CD4-positive, alpha-beta memory T cell (primary cell): Measurements from ENCODE around the gene TGFA. TPM values are rescaled to one million over a fixed set of nuclear protein-coding genes. Genes with fewer than 3 reads are reported as not detected.

ENCODE experiments used
- CTCF ChIA-PET: fragments of 350-600 bp; sonication (Branson Sonifier 250); formaldehyde crosslinking; loops from one replicate; lab custom pipeline; 2021; ENCODE audit warnings: inconsistent platforms; ENCODE audit not compliant: partially characterized antibody; lab: Charles Lee
- POLR2A ChIA-PET: fragments of 350-600 bp; sonication (Branson Sonifier 250); formaldehyde crosslinking; loops from one replicate; lab custom pipeline; 2021; ENCODE audit not compliant: partially characterized antibody; lab: Charles Lee
- DNase-seq, 5 donors: peaks; one replicate each; pipeline versions ENCODE4 v3.0.0 to v3.0.0-alpha.2; 2020 to 2022; ENCODE audit warnings: mixed read lengths in 1 of 5
- H3K27ac ChIP-seq: one replicate; pipeline ENCODE4 v1.7.0; 2013; ENCODE audit warnings: low read depth, low read length
- H3K27me3 ChIP-seq: 2 replicates; pipeline ENCODE4 v1.7.0; 2013; ENCODE audit warnings: mild to moderate bottlenecking, low read length, moderate library complexity; ENCODE audit not compliant: insufficient read depth
- H3K36me3 ChIP-seq: 2 replicates; pipeline ENCODE4 v1.7.0; 2013; ENCODE audit warnings: mild to moderate bottlenecking, low read length, moderate library complexity; ENCODE audit not compliant: insufficient read depth
- H3K4me1 ChIP-seq: 2 replicates; pipeline ENCODE4 v1.7.0; 2013; ENCODE audit warnings: mild to moderate bottlenecking, low read length, moderate library complexity; ENCODE audit not compliant: insufficient read depth
- H3K4me3 ChIP-seq, 2 donors: one replicate each; pipeline ENCODE4 v1.7.0; 2013; ENCODE audit warnings: low read length in 2 of 2, mild to moderate bottlenecking in 1 of 2
- H3K9me3 ChIP-seq, 2 donors: one replicate each; pipeline ENCODE4 v1.7.0; 2013; ENCODE audit warnings: low read length in 2 of 2, control low read depth in 1 of 2; ENCODE audit not compliant: control insufficient read depth in 1 of 2
- H3K27ac Mint-ChIP-seq, 7 donors: one replicate each; pipeline ENCODE4 v1.8.0; 2020 to 2021; ENCODE audit warnings: mixed read lengths in 7 of 7, mild to moderate bottlenecking in 6 of 7, inconsistent platforms in 3 of 7, moderate library complexity in 3 of 7
- H3K27me3 Mint-ChIP-seq, 2 donors: one replicate each; pipeline ENCODE4 v1.8.0; 2020 to 2021; ENCODE audit warnings: mixed read lengths in 2 of 2
- H3K36me3 Mint-ChIP-seq, 2 donors: one replicate each; pipeline ENCODE4 v1.8.0; 2020 to 2021; ENCODE audit warnings: mixed read lengths in 2 of 2, inconsistent platforms in 1 of 2, mild to moderate bottlenecking in 1 of 2
- H3K4me1 Mint-ChIP-seq, 4 donors: one replicate each; pipeline ENCODE4 v1.8.0; 2020 to 2021; ENCODE audit warnings: mixed read lengths in 4 of 4, mild to moderate bottlenecking in 1 of 4
- H3K4me3 Mint-ChIP-seq, 8 donors: one replicate each; pipeline ENCODE4 v1.8.0; 2020 to 2021; ENCODE audit warnings: mixed read lengths in 8 of 8, mild to moderate bottlenecking in 7 of 8, moderate library complexity in 6 of 8, inconsistent platforms in 3 of 8
- H3K9me3 Mint-ChIP-seq, 8 donors: one replicate each; pipeline ENCODE4 v1.8.0; 2020 to 2021; ENCODE audit warnings: mixed read lengths in 8 of 8, mild to moderate bottlenecking in 5 of 8, inconsistent platforms in 3 of 8, moderate library complexity in 1 of 8
- intact Hi-C: fragments of 100-400 bp; cut with micrococcal nuclease; formaldehyde crosslinking; loops from one replicate; pipeline ENCODE4 v1.15.1; 2023
- polyA plus RNA-seq, 2 donors: library from polyadenylated mRNA; unstranded; fragments of 300-500 nt; fragmentation: Illumina TruSeq; gene quantifications; one replicate each; pipeline ENCODE4 v1.2.3, GENCODE V29; 2021
- total RNA-seq, 2 experiments: library from RNA; stranded (reverse); gene quantifications; one replicate each; pipeline ENCODE4 v1.2.3, GENCODE V29; 2021

The TGFA gene
- total RNA-seq (1 to 10 TPM; 2.9 to 4.2 TPM), polyA plus RNA-seq (1 to 10 TPM in 1 of 2 donors, under 1 TPM in 1; 0.46 to 1.8 TPM)

DNA sequence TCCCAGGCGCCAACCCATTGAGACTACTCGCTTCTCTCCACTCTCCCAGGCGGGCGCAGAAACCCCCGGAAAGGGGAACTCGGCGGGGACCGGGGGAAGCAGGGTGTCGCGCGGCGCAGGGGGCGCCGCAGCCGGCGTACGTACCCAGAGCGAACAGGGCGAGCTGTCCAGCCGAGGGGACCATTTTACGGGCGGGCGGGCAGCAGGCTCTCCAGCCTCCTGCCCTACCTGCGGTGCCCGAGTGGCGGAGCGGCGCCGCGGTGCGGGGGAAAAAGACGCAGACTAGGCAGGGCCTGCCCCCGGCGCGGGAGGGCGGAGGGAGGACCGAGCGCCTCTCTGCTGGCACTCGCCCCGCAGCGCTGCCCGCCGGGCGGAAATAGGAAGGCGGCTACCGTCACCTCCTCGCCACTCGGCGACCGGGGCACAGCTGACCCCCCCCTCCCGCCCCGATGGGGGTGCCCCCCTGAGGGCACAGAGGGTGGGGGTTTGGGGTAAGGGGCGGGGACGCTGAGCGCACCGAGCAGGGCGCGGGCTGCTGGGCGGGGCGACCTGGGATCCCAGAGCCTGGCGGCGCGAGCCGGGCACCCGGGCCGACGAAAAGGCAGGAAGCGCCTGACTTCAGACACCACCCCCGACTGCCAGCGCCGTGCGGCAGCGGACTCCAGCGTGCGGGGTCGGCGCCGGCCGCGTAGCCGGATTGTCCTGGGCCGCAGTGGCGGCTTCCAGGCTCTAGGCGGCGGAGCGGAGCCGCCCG lies at the start of gene TGFA:
Gene TGFA (minus strand): TSS at position 243 of the 754 bp plus-strand sequence. CDS start 59 bp downstream, at position 184.
- H3K4me3 Mint-ChIP-seq: peak within 1 kb of the TSS; percentile 87 to 96 (median 91)
- H3K4me1 Mint-ChIP-seq: peaks cover 14 to 40% (median 26%) of the 10 kb centered on the region in 4 donors
- no peaks in the 10 kb centered on the region for H3K36me3 ChIP-seq
- ChIA-PET CTCF (interaction anchor here (1.0 to 1.4 kb wide), 5 partner anchors 10 to 212 kb away, joined by 3 to 4 read pairs (median 3); no protein-coding TSS in a partner anchor), POLR2A (interaction anchor here (1.1 to 1.2 kb wide), 3 partner anchors 30 to 363 kb away, joined by 3 to 4 read pairs (median 3); partner anchors contain the start of gene C2orf42)
- no peaks in the 10 kb centered on the region for H3K9me3 ChIP-seq
- H3K36me3 Mint-ChIP-seq: peaks cover 0 to 3% of the 10 kb centered on the region in 2 donors
- DNase-seq: peak; percentile 63 to 73 (median 65)
- peaks cover 26% of the 10 kb centered on the region for H3K4me1 ChIP-seq
- H3K27me3 Mint-ChIP-seq: peaks cover 3 to 19% of the 10 kb centered on the region in 2 donors
- peak within 1 kb of the TSS; percentile 45 for H3K27ac ChIP-seq
- peak within 1 kb of the TSS; percentile 47 to 62 for H3K4me3 ChIP-seq
- intact Hi-C loops: loop anchor here (1.0 to 5.0 kb wide), 5 partner anchors 64 to 251 kb away; partner anchors contain the start of gene FAM136A
- H3K27me3 ChIP-seq: peaks cover 5% of the 10 kb centered on the region
- H3K9me3 Mint-ChIP-seq: no peaks in the 10 kb centered on the region
- H3K27ac Mint-ChIP-seq: peak within 1 kb of the TSS; percentile 80 to 94 (median 88)

DNA sequence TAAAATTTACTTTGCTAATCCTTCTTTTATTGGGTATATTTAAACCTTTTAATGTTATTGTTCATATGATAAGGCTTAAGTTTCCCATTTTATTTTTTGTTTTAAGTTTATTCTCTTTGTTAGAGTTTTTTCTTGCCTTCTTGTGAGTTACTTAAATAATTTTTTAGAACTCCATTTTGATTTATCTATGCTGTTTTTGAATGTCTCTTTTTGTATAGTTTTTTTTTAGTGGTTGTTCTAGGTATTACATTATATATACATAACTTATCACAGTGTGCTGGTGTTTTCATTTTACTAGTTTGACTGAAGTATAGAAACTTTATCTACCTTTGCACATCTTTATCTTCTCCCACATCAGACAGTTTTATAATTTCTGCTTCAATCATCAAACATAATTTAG lies 49.4 kb upstream of the TGFA start:
- no peaks in the 10 kb centered on the region for H3K27me3 ChIP-seq
- intact Hi-C loops: no loop called here
- no peak for DNase-seq
- H3K27ac ChIP-seq: no peak overlapping the region
- H3K9me3 Mint-ChIP-seq: peaks cover 0 to 7% (median 0%) of the 10 kb centered on the region in 8 donors
- ChIA-PET CTCF (no interaction called here), POLR2A (no interaction called here)
- H3K27me3 Mint-ChIP-seq: peaks cover 2 to 15% of the 10 kb centered on the region in 2 donors
- H3K4me3 ChIP-seq: no peak overlapping the region
- peaks cover 0 to 5% (median 0%) of the 10 kb centered on the region in 4 donors for H3K4me1 Mint-ChIP-seq
- no peaks in the 10 kb centered on the region for H3K4me1 ChIP-seq
- no peaks in the 10 kb centered on the region for H3K36me3 Mint-ChIP-seq
- H3K27ac Mint-ChIP-seq: no peak overlapping the region
- no peak overlapping the region for H3K4me3 Mint-ChIP-seq
- no peaks in the 10 kb centered on the region for H3K36me3 ChIP-seq
- H3K9me3 ChIP-seq: no peaks in the 10 kb centered on the region

DNA sequence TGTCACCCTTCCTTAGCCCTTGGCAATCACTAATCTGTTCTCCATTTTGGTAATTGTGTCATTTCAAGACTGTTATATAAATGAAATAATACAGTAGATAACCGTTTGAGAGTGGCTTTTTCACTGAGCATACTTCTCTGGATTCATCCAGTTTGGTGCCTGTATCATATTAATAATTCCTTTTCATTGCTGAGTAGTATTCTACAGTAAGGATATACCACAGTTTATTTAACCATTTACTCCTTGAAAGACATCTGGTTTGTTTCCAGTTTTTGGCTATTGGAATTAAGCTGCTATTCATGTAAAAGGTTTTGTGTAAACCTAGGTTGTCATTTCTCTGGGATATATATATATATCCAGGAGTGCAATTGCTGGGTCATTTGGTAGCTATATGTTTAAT lies 44.6 kb upstream of the TGFA start:
- ChIA-PET POLR2A (no interaction called here), CTCF (no interaction called here)
- intact Hi-C loops: no loop called here
- Mint-ChIP-seq H3K4me3 (no peak overlapping the region), H3K27me3 (peaks cover 6 to 7% of the 10 kb centered on the region in 2 donors), H3K36me3 (no peaks in the 10 kb centered on the region), H3K4me1 (peaks cover 0 to 2% (median 0%) of the 10 kb centered on the region in 4 donors), H3K9me3 (peaks cover 0 to 7% (median 0%) of the 10 kb centered on the region in 8 donors), H3K27ac (no peak overlapping the region)
- H3K27me3 ChIP-seq: no peaks in the 10 kb centered on the region
- no peaks in the 10 kb centered on the region for H3K9me3 ChIP-seq
- H3K27ac ChIP-seq: no peak overlapping the region
- H3K4me3 ChIP-seq: no peak overlapping the region
- no peak for DNase-seq
- no peaks in the 10 kb centered on the region for H3K4me1 ChIP-seq
- no peaks in the 10 kb centered on the region for H3K36me3 ChIP-seq

DNA sequence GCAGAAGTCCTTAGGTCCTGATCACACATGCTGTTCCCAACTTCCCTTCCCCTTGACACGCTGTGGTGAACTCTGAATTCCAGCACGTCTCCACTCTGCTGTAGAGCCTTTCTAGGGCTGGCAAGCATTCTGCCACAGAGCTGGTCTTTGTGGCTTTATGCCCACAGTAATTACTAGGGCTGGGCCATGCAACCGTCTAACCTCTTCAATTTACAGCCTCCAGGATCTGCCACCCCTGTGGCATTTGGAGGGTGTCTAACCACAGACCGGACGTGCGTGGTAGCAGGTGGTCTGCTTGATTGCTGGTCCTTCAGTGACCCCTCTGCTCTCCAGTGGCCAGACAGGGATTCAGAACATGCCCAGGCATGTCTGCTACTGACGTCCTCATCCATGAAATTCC lies 43.1 kb upstream of the TGFA start:
- Histone ChIP-seq H3K27me3 (no peaks in the 10 kb centered on the region), H3K9me3 (no peaks in the 10 kb centered on the region), H3K27ac (no peak overlapping the region), H3K4me1 (no peaks in the 10 kb centered on the region), H3K36me3 (no peaks in the 10 kb centered on the region), H3K4me3 (no peak overlapping the region)
- Mint-ChIP-seq H3K27me3 (peaks cover 6 to 7% of the 10 kb centered on the region in 2 donors), H3K27ac (no peak overlapping the region), H3K4me3 (no peak overlapping the region), H3K4me1 (no peaks in the 10 kb centered on the region), H3K9me3 (peaks cover 0 to 5% (median 0%) of the 10 kb centered on the region in 8 donors), H3K36me3 (no peaks in the 10 kb centered on the region)
- POLR2A ChIA-PET: no interaction called here
- intact Hi-C loops: no loop called here
- CTCF ChIA-PET: no interaction called here
- no peak for DNase-seq

DNA sequence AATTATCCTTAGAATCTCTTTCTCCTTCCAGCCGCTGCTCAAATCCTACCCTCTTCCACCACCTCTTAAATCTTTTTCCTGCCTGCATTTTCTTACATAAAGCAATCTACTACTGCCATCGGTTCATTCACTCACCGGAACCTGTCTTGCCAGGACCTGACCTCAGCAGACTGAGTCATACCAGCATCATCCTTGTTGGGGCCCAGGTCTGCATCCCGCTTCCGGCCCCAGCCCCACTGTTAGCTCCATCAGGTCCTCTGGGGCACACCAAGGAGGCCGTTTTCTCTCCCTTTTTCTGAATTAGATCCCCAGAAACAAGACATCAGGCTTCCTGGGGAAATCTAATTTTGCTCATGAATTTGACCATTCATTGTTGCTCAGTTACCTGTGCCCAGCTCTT lies 42.7 kb upstream of the TGFA start:
- intact Hi-C loops: no loop called here
- ChIA-PET POLR2A (no interaction called here), CTCF (no interaction called here)
- Histone ChIP-seq H3K36me3 (no peaks in the 10 kb centered on the region), H3K4me3 (no peak overlapping the region), H3K9me3 (no peaks in the 10 kb centered on the region), H3K27me3 (no peaks in the 10 kb centered on the region), H3K4me1 (no peaks in the 10 kb centered on the region), H3K27ac (no peak overlapping the region)
- no peaks in the 10 kb centered on the region for H3K36me3 Mint-ChIP-seq
- no peak for DNase-seq
- H3K27ac Mint-ChIP-seq: no peak overlapping the region
- no peaks in the 10 kb centered on the region for H3K4me1 Mint-ChIP-seq
- peaks cover 0 to 5% (median 0%) of the 10 kb centered on the region in 8 donors for H3K9me3 Mint-ChIP-seq
- H3K27me3 Mint-ChIP-seq: peaks cover 6 to 7% of the 10 kb centered on the region in 2 donors
- H3K4me3 Mint-ChIP-seq: no peak overlapping the region

- no peaks in the 10 kb centered on the region for H3K9me3 ChIP-seq
- no peak for DNase-seq
- Mint-ChIP-seq H3K36me3 (no peaks in the 10 kb centered on the region), H3K27me3 (peaks cover 6 to 13% of the 10 kb centered on the region in 2 donors), H3K4me3 (no peak overlapping the region), H3K4me1 (no peaks in the 10 kb centered on the region), H3K9me3 (no peaks in the 10 kb centered on the region), H3K27ac (no peak overlapping the region)
- intact Hi-C loops: no loop called here
- POLR2A ChIA-PET: no interaction called here
- H3K27ac ChIP-seq: no peak overlapping the region
- no peaks in the 10 kb centered on the region for H3K36me3 ChIP-seq
- H3K4me1 ChIP-seq: no peaks in the 10 kb centered on the region
- CTCF ChIA-PET: no interaction called here
- no peaks in the 10 kb centered on the region for H3K27me3 ChIP-seq
- no peak overlapping the region for H3K4me3 ChIP-seq
Observed at GRCh38 chr2:70583091-70583490, 29.5 kb upstream of the TGFA start.

DNA sequence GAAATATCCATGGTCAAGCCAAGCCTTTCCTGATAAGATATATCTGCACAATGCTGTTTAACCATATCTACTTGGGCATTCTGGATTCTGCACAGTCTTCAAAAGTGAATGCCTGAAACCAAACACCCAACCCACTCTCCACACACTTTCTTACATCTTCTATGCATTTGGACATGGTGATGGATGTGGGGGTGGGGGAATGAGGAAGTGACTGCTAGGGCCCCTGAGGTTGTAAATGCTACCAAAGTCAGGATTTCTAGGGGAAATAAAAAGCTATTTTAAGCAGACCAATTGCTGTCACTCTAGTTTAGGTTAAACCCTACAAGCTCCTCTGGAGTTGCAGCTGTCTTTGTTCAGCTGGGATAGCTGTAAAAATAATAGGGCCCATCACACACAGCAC lies 26.7 kb upstream of the TGFA start:
- ChIA-PET CTCF (interaction anchor here (0.9 to 1.4 kb wide), 3 partner anchors 10 to 59 kb away, joined by 3 read pairs; no protein-coding TSS in a partner anchor), POLR2A (no interaction called here)
- Histone ChIP-seq H3K9me3 (no peaks in the 10 kb centered on the region), H3K27me3 (no peaks in the 10 kb centered on the region), H3K4me3 (no peak overlapping the region), H3K4me1 (no peaks in the 10 kb centered on the region), H3K36me3 (no peaks in the 10 kb centered on the region), H3K27ac (no peak overlapping the region)
- Mint-ChIP-seq H3K27me3 (peaks cover 6 to 20% of the 10 kb centered on the region in 2 donors), H3K4me3 (no peak overlapping the region), H3K4me1 (no peaks in the 10 kb centered on the region), H3K9me3 (peaks cover 0 to 7% (median under 1%) of the 10 kb centered on the region in 8 donors), H3K36me3 (no peaks in the 10 kb centered on the region), H3K27ac (no peak overlapping the region)
- intact Hi-C loops: no loop called here
- no peak for DNase-seq
